Measurements from ENCODE around the gene SLC12A1. TPM values are rescaled to one million over a fixed set of nuclear protein-coding genes. Genes with fewer than 3 reads are reported as not detected.

The SLC12A1 gene
- total and polyA plus RNA-seq, 2 experiments from 2014 or later: 0.57 to 0.59 TPM

GRCh38 chr15:48267766-48268165 lies 61.7 kb downstream of the SLC12A1 start:
- Histone ChIP-seq H4K20me1 (replicated peaks; ENCODE audit: insufficient read depth) (no peaks in the 10 kb centered on the region), H2AFZ (no peak overlapping the region), H3K9me2 (ENCODE audit: insufficient read depth) (no peaks in the 10 kb centered on the region), H3F3A (replicated peaks; ENCODE audit: low read depth) (no peaks in the 10 kb centered on the region), H3K27ac (ENCODE audit: low read depth) (no peak overlapping the region), H3K27me3 (ENCODE audit: insufficient read depth) (no peaks in the 10 kb centered on the region), H3K4me3 (no peak overlapping the region), H3K79me2 (replicated peaks; ENCODE audit: insufficient read depth) (no peaks in the 10 kb centered on the region), H3K36me3 (ENCODE audit: insufficient read depth) (no peaks in the 10 kb centered on the region), H3K4me1 (ENCODE audit: insufficient read depth) (peaks cover 45% of the 10 kb centered on the region), H3K4me2 (peak overlapping the region; percentile 61; the same call in 1 of the 2 replicates)
- no peak overlapping the region for H3K27ac Mint-ChIP-seq
- no peaks in the 10 kb centered on the region for H3K36me3 Mint-ChIP-seq (ENCODE audit: low read depth)
- H3K4me1 Mint-ChIP-seq: peaks cover 42% of the 10 kb centered on the region
- H3K9me3 Mint-ChIP-seq: no peaks in the 10 kb centered on the region
- no peaks in the 10 kb centered on the region for H3K27me3 Mint-ChIP-seq (ENCODE audit: insufficient read depth, low read depth, poor library complexity)
- no peak for TF ChIP-seq ZNF331 (CRISPR knock-in tag; IDR thresholded peaks at IDR 0.05; ENCODE audit: low read depth)
- TF ChIP-seq EZH2 (IDR thresholded peaks at IDR 0.05; ENCODE audit: low read depth, unreplicated experiment): no peak
- no peak for TF ChIP-seq ZNF114 (CRISPR knock-in tag; IDR thresholded peaks at IDR 0.05)
- no peak for TF ChIP-seq ETS1 (IDR thresholded peaks at IDR 0.05)
- TF ChIP-seq NANOG (IDR thresholded peaks at IDR 0.05; ENCODE audit: borderline replicate concordance): no peak
- no peak for TF ChIP-seq JUNB (IDR thresholded peaks at IDR 0.05; ENCODE audit: unreplicated experiment)
- TF ChIP-seq CTCF (conservative IDR thresholded peaks at IDR 0.05; ENCODE audit: low read depth in 2 of 2): no peak
- TF ChIP-seq CREB1 (CRISPR knock-in tag; IDR thresholded peaks at IDR 0.05; ENCODE audit: low read depth): no peak
- TF ChIP-seq STAT1 (IDR thresholded peaks at IDR 0.05; ENCODE audit: unreplicated experiment): no peak
- no peak for TF ChIP-seq EZH2phosphoT487 (IDR thresholded peaks at IDR 0.05; ENCODE audit: unreplicated experiment)
- no peak for TF ChIP-seq REST (IDR thresholded peaks at IDR 0.05; ENCODE audit: unreplicated experiment)
- TF ChIP-seq ZNF462 (CRISPR knock-in tag; IDR thresholded peaks at IDR 0.05): no peak
- no peak for TF ChIP-seq POLR2AphosphoS5 (IDR thresholded peaks at IDR 0.05; ENCODE audit: low read depth)
- ATAC-seq (no peak), DNase-seq (ENCODE audit: low spot score) (no peak)
- H3K4me3 Mint-ChIP-seq: no peak overlapping the region

Data from GM23338 (cell line).